Measurements from ENCODE around the gene PILRA.

PILRA gene

DNA sequence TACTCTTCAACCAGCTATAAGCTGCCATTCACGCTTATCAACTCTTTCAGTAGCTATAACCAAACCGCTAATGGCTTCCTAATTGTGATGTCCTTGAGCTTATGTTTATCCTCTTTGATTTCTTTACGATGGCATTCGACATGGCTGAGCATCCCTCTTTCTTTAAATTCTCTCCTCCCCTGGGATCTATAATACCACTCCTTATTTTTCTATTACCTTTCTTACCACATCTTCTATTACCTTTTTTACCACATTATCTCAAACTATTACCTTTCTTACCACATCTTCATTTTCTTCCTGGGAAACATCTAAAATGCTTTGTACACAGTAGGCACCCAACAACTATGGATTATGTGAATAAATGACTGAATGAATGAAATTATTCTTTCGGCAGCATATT lies 42.2 kb downstream of the PILRA start:
- no peak for DNase-seq

DNA sequence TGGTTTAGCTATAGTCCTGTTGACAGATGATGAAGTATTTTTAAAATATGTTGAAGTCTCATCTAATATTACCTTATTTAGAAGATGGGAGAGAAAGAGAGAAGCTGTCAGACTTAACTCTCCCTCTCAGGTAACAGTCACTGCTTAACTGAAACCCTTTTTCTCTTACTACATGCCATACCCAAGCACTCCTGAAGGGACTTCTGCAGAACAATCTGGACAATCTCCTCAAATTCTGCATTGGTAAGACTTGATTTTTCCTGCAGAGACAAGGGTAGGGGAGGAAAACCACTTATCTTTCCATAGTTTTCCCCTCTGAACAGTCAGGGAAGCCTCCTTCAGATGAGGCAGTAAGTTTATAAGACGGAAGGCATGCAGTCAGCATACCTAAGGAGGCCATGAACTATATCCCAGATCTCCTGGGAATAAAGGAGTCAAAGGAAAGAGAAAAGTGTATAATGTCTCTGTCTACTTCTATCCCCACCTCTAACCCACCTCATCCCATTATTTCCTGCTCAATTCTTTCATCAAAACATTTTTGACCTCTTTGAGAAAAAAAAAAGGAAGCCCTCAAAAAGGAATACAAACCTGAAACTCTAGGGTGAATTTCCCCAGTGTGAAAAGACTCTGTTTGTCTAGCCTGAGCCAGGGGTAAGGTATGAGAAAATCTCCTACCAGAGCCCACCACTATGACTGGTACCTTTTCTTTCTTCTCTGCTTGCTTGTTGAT lies 45.8 kb downstream of the PILRA start:
- DNase-seq = no peak

DNA sequence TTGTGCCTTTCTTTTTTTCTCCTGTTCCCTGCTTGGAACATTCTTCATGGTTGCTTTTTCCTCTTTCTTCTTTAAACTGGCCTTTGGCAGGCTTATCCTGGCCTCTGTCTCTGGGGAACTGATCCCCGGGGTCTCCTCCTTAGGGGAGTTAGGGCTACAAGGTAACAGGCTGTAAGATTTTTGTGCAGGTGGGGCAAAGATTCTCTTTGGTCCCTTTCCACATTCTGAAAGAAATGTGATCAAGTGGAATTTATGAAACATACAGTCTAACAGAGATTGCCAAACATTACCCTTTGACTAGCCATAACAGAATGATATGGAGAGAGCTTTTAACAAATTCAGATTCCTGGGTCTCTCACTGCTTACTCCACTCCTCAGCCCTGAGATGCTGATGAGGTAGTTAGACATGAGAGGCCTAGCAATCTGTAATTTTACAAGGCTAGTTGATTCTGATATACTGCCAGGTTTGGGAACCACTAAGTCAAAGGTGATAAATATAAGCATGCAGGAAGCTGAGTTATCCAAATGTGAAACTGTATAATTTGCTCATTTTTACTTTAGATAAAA lies 46.5 kb downstream of the PILRA start:
- no peak for DNase-seq

DNA sequence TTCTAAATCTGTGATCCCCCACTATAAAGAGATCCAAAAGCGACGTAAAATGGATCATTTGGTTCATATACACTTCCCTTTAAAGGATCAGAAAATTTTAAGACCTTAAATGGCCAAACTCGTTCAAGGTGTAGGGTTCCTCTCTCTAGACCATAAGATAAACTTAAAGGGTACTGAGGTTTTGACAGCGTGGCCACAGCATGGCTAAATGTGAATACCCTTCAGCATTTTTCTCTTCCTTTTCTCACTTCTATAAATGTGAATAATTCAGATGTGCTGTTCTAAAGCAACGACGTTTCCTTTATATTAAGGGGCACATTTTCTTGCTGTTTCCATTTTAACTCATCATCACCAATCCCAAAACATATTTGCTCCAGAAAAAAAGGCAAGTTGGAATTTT lies 50.0 kb downstream of the PILRA start:
- DNase-seq = no peak

DNA sequence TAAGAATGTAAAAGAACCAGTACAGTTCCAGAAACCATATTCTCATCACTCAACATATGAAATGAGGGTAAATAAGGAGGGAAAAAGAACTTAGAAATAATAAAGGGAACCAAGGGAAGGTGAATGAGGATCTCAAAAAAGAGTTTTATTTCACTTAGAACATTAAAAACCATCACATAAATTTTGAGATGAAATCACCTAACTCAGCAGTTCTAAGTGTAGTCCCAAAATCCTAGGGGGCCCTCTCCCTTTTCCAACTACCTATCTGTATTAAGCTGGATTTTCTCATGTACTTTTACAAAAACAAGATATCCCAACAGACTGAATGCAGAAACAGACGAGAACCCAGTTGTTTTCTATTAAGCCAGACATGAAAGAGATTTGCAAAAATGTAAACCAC lies 52.1 kb downstream of the PILRA start:
- no peak for DNase-seq

DNA sequence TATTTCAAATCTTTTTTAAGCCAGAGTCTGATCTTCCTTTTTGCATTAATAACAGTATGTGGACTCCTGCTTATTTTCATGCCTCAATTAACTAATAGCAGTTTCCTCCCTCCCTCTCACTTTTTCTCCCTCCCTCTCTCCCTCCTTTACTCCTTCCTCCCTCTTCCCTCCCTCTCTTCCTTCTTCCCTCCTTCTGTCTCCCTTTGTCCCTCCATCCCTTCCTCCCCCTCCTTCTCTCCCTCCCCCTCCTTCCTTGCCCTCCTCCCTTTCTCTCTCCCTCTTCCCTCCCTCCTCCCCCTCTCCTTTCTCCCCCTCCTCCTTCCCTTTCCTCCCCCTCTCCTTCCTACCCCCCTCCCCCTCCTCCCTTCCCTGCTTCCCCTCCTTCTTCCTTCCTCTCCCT lies 53.2 kb downstream of the PILRA start:
- DNase-seq = no peak

DNA sequence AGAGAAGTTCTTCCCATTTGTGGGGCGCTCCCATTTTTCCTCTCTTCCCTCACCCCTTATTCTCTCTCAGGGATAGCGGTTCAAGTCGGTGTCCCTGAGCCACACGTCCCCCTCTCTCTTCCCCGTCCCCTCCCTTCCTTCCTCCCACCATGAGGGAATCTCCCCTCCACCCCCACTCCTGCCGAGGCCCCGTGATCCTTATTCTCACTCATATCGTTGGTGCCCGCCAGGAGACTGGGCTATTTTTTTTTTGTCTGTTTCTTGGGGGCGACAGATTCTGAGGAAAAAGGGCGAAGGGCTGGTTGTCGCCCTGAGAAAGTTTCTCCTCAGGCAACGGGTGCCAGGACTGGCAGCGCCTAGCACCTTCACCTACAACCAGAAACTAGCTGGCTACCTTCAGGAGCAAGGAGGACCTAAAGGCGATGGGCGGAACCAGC lies 54.5 kb downstream of the PILRA start:
- no peak for DNase-seq

DNA sequence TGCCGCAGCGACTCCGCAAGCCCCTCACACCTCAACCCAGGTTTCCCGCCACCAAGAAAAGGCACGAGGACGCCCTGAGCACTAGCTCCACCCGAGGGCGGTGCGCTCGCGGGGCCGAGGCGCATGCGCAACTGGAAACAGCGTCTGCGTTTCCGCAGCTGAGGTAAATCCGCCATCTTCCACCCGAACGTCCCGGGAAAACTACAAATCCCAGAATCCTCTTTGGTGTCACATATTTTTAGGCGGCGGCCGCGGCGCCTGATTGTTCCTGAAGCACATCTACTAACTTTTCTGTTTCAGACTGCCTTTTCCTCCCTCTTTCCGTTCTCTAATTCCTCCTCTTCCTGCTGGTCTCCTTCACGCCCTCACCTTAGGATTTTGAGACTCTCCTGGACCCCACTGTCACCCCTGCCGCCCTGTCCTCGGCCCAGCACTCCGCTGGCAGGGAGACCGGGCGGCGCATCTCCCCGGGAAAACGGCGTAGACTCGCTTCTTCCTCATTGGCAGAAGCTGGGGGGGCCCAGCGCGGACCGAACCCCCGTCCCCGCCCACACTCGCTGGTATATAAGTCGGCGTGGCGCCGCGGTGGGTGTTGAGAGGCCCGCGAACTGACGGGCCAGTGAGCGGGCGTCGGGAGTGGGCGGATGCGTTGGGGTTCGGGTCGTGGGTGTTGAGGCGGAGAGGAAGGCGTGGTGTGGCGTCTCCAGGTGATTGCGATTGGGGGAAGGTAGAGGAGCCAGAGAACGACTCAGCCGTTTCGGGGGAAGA lies 55.1 kb downstream of the PILRA start, which contains the start of gene ZCWPW1:
Gene ZCWPW1 (minus strand): TSS at position 505 of the 768 bp plus-strand sequence. CDS start 8,054 bp downstream, outside the sequence.
- DNase-seq = peak; percentile 82

DNA sequence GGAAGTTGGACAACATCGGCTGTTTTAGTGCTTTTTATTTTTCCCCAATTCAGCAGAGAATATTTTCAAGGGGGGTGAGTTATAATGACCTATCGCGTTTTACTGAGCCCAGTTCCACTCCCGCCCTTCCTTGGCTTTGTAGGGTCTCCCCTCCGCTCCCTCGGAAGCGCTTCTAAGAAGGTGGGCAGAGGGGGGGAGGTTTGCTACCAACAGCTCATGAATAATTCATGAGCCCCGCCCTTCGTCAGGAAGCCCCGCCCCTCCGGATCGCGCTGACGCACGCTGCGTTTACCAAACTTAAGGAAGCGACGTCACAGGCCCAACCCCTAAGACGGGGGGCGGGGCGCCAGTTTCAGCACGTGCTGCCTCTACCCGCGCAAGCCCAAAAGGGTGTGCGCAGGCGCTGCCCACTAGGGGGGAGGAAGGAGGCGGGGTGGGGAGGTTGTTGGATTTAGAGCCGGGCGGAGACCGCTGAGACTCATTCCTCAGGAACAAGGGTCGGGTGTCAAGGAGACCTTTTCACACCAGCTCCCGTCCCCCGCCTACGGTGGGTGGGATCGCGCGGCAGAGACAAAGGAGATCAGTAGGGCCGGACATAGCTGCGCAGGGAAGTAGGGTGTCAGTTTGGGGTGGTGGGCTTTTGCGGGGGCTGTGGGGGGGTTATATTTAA lies 55.8 kb downstream of the PILRA start:
- peak; percentile 99 for DNase-seq

DNA sequence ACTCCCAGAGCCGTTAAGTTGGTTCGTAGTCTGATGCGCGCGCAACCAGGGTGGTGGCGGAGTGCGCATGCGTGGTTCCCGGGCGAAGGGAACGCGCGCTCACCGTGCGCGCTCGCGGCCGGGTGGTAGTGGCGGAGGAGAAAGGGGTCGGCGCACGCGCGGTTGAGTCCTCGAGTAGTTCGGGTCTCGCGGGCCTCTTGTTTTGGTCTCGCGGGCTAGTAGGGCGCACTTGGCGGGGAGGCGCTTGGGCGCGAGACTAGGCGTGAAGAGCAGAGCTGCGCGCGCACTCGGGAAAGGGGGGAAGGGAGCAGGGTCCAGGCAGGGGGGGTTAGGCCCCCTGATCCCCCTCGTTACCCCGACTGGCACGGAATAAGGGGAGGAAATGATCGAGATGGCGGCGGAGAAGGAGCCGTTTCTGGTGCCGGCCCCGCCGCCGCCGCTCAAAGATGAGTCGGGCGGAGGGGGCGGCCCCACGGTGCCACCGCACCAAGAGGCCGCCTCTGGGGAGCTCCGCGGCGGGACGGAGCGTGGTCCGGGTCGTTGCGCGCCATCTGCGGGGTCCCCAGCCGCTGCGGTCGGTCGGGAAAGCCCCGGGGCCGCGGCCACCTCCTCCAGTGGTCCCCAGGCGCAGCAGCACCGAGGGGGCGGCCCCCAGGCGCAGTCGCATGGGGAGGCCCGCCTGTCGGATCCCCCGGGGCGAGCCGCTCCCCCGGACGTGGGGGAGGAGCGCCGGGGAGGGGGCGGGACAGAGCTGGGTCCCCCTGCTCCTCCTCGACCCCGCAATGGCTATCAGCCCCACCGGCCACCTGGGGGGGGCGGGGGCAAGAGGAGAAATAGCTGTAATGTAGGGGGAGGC lies 56.6 kb downstream of the PILRA start, which contains the start of gene MEPCE:
Gene MEPCE (plus strand): TSS at position 195 of the 856 bp plus-strand sequence. CDS start 188 bp downstream, at position 383.
- DNase-seq = peak; percentile 71

DNA sequence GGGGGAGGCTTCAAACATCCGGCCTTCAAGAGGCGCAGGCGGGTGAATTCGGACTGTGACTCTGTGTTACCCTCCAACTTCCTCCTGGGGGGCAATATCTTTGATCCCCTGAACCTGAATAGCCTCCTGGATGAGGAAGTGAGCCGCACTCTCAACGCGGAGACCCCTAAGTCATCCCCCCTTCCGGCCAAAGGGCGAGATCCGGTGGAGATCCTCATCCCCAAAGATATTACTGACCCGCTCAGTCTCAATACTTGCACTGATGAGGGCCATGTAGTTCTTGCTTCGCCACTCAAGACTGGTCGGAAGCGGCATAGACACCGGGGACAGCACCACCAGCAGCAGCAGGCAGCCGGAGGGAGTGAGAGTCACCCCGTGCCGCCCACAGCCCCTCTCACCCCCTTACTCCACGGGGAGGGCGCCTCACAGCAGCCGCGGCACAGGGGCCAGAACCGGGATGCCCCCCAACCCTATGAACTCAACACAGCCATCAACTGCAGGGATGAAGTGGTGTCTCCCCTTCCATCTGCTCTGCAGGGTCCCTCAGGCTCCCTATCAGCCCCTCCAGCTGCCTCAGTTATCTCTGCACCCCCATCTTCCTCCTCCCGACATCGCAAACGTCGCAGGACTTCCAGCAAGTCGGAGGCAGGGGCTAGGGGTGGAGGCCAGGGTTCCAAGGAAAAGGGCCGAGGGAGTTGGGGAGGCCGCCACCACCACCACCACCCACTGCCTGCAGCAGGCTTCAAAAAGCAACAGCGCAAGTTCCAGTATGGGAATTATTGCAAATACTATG lies 57.4 kb downstream of the PILRA start:
- no peak for DNase-seq

DNA sequence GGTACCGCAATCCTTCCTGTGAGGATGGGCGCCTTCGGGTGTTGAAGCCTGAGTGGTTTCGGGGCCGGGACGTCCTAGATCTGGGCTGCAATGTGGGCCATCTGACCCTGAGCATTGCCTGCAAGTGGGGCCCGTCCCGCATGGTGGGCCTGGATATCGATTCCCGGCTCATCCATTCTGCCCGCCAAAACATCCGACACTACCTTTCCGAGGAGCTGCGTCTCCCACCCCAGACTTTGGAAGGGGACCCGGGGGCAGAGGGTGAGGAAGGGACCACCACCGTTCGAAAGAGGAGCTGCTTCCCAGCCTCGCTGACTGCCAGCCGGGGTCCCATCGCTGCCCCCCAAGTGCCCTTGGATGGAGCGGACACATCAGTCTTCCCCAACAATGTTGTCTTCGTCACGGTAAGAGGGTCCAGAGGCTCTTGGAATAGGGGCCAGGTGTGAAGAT lies 58.0 kb downstream of the PILRA start:
- DNase-seq = no peak

DNA sequence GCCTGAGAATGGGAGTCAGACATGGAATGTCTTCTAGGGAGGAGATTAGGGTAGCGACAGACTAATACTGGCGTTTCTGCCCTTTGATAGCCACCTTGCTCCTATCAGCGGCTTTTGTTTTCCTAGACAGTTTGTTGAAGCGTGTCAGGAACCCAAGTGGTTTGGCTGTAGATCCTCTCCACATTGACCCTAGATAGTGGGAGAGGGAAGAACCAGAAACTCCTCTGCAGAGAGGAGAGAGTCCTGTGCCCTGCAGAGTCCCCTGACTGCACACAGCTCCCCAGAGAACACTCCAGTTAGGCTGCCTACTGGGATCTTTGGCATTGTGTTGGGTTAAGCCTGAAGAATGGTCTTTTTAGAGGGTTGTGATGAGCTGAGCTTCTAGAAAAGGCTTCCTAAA lies 58.8 kb downstream of the PILRA start:
- DNase-seq = no peak

DNA sequence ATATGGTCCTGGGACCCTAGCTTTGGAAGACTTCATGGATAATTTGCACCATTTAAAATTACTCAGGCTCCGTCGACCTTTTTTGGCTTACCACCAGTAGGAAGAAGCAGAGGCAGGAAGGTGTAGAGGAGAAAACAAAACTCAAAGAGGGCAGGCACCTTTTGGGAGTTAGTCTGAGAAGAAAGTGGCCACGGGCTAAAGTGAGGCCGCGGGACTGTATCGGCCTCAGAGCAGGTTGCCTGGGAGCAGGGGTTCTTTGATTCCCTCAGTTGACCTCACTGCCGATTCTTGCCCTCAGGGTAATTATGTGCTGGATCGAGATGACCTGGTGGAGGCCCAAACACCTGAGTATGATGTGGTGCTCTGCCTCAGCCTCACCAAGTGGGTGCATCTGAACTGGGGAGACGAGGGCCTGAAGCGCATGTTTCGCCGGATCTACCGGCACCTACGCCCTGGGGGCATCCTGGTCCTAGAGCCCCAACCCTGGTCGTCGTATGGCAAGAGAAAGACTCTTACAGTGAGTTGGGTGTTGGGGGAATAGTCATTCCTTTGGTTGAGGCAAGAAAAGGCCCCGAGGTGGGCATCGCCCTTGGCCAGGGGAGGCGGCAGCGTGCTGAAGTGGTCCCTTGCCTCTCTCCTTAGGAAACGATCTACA lies 59.5 kb downstream of the PILRA start:
- DNase-seq = no peak

DNA sequence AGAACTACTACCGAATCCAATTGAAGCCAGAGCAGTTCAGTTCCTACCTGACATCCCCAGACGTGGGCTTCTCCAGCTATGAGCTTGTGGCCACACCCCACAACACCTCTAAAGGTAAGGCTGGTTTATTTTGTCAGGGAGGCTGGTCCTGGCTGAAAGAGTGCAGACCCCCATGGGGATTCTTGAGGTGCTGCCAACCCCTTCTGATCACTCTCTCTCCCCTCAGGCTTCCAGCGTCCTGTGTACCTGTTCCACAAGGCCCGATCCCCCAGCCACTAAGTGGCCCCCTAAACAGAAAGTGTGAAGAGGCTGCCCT lies 59.9 kb downstream of the PILRA start:
- DNase-seq = no peak

DNA sequence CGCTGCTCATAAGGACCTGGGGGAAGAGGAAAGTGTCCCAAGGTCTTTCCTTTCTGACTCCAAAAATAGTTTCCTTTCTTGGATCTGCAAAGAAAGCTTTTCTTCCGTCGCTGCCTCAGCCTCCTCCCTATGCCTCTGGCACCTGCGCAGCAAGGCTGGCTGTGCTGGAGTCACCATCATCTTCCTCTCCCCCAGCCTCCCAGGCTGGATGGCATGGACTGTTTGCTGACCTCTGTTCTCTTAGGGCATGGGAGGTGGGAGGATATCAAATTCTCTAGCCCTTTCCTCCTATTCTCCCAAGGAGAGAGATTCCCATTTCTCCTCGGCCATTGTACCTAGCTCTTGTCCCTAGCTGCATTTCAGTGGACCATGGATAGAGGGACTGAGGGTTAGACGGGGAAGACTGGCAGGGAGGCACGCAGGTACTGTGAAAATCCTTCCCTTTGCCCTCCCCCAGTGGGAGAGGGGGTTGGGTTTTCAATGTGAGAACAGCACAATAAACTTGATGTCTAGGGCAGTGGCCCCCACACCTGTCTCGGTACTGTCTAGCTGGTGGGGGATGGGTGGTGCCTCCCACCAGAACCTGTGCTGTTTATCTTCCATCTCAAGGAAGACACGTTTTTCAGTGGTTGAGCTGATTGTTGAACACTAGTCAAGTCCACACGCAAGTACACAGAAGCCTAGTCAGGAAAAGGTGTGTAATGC lies 60.5 kb downstream of the PILRA start:
- DNase-seq = no peak

DNA sequence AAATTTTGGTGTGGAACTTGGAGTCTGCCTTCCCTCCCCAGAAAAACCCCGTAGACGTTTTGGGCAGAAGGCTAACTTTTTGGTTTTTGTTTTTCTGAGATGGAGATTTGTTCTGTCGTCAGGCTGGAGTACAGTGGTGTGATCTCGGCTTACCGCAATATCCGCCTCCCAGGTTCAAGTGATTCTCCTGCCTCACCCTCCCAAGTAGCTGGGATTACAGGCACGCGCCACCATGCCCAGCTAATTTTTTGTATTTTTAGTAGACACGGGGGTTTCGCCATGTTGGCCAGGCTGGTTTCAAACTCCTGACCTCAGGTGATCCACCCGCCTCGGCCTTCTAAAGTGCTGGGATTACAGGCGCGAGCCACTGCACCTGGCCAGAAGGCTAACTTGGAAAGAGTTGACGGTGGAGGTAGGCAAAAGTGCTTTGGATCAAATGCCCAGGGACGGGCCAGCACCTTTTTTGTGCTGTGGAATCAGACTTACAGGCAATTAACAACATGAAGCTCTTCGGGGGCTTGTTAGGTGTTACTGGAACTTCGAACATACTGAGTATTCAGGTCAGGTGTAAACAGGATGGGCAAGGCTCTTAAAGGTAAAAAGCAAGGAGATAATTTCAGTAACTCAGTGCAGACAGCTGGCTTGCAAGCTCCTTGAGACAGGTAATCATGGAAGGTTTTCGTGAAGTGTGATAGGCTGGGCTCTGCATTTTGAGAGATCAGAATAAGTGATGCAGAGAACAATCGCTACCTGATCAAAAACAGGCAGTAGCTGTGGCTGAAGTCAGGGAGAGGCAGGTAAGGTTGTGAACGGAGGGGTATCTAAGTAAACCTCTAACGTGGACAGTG lies 61.2 kb downstream of the PILRA start:
- no peak for DNase-seq

DNA sequence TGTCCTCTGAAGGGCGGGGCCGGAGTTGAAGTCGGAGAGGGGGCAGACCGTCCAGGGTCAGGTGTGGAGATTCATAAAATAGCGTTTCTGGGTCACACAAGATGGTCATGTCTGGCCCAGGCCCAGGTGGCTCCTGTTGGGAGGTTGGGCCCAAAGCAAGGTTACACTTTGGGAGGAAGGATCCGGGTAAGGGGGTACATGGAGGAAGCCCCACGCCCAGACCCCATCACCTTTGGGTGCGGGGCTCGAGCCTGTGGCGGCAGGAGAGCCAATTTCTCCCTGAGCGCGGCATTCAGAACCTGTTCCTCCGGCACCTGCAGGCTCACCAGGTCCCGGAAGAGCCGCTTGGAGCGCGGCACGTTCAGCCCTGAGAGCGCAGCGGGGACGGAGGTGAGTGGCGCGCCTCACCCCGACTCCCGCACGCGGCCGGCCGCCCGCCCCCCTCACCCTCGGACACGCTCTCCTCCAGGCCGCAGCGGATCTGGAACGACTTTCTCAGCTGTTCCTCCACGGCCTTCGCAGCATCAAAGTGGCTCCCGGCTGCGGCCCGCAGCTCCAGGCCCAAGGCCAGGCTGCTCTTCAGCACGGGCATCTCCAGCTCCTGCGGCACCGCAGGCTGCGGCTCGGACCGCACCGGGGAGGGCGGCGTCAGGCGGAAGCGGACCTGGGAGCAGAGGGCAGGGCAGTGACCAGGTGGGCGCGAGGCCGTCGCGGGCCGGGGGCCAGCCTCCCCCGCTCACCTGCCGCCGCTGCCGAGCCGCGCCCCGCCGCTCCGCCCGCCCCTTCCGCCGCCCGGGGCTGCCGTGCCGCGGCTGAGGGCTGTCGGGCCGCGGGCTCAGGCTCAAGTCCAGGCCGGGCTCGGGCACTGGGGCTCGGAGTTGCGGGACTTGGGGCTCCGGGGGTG lies 62.4 kb downstream of the PILRA start:
- no peak for DNase-seq
